Loucy (cell line): Measurements from ENCODE around the gene GCK.

Experiments
- H2AFZ ChIP-seq: fragments of 200-600 bp; sonication (generic); 2 replicates; pipeline ENCODE4 v1.6.0; 2016; ENCODE audit warnings: antibody characterized with exemption, mild to moderate bottlenecking, low read length, moderate library complexity
- H3F3A ChIP-seq: fragments of 200-600 bp; 2 replicates; pipeline ENCODE4 v1.6.0; 2016; ENCODE audit warnings: antibody characterized with exemption, low read depth, mild to moderate bottlenecking
- H3K27me3 ChIP-seq: fragments of 200-600 bp; sonication (generic); 2 replicates; pipeline ENCODE4 v1.6.1; 2014; ENCODE audit warnings: low read length, mild to moderate bottlenecking; ENCODE audit not compliant: insufficient read depth, poor library complexity, severe bottlenecking
- H3K36me3 ChIP-seq: fragments of 200-600 bp; sonication (generic); 2 replicates; pipeline ENCODE4 v1.6.1; 2016; ENCODE audit warnings: low read length; ENCODE audit not compliant: insufficient read depth
- H3K4me1 ChIP-seq: fragments of 200-600 bp; sonication (generic); 2 replicates; pipeline ENCODE4 v1.5.1; 2014; ENCODE audit warnings: low read length, mild to moderate bottlenecking; ENCODE audit not compliant: insufficient read depth, poor library complexity, severe bottlenecking
- H3K4me2 ChIP-seq: fragments of 200-600 bp; sonication (generic); 2 replicates; pipeline ENCODE4 v1.6.0; 2014; ENCODE audit warnings: antibody characterized with exemption, low read length, low read depth, mild to moderate bottlenecking; ENCODE audit not compliant: poor library complexity, severe bottlenecking
- H3K4me3 ChIP-seq: fragments of 200-600 bp; sonication (generic); 2 replicates; pipeline ENCODE4 v1.5.1; 2014; ENCODE audit warnings: low read length, mild to moderate bottlenecking, mixed read lengths; ENCODE audit not compliant: poor library complexity, severe bottlenecking
- H3K79me2 ChIP-seq: fragments of 200-600 bp; sonication (generic); 2 replicates; pipeline ENCODE4 v1.6.1; 2014; ENCODE audit warnings: low read length; ENCODE audit not compliant: insufficient read depth
- H3K9ac ChIP-seq: fragments of 200-600 bp; sonication (generic); 2 replicates; pipeline ENCODE4 v1.6.0; 2014; ENCODE audit warnings: mild to moderate bottlenecking, low read depth, low read length, moderate library complexity; ENCODE audit not compliant: poor library complexity, severe bottlenecking
- H3K9me2 ChIP-seq: fragments of 200-600 bp; sonication (generic); replicated peaks from 2 replicates; pipeline ENCODE4 v1.6.1; 2016; ENCODE audit warnings: low read depth, low read length, mixed read lengths
- H3K9me3 ChIP-seq: fragments of 200-600 bp; sonication (generic); 2 replicates; pipeline ENCODE4 v1.6.1; 2014; ENCODE audit warnings: mild to moderate bottlenecking, antibody characterized with exemption, low read length, low read depth; ENCODE audit not compliant: insufficient read depth
- H4K20me1 ChIP-seq: fragments of 200-600 bp; sonication (generic); 2 replicates; pipeline ENCODE4 v1.6.0; 2014; ENCODE audit warnings: antibody characterized with exemption, low read length, mild to moderate bottlenecking; ENCODE audit not compliant: insufficient read depth, poor library complexity, severe bottlenecking
- EZH2phosphoT487 ChIP-seq: fragments of 200-600 bp; IDR thresholded peaks from 2 replicates; pipeline ENCODE4 v1.6.1; 2018; ENCODE audit warnings: antibody characterized with exemption, mild to moderate bottlenecking, moderate library complexity, borderline replicate concordance
- TF ChIP-seq, protein P1 (sequence below): fragments of 200-600 bp; sonication (generic); conservative IDR thresholded peaks from 2 replicates; pipeline ENCODE4 v1.5.1; 2014; ENCODE audit warnings: mild to moderate bottlenecking, antibody characterized with exemption, low read length

Gene GCK

DNA sequence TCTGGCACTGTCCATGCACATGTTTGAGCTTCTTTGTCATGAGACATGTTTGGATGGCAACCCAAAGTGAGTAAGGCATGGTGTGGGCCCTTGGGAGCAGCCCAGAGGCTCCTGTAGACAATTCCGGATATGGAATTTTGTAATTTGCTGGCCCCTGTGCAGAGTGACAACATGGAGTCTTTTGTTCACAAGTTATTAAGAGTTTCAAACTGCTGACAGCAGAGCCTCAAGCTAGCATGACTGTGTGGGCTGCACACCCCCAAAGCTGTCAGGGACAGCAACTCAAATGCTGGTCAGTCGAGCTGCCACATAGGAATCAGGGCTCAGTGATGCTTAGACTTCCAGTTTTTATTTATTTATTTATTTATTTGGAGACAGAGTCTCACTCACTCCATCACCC, 41.1 kb downstream of the GCK start:
- no peaks in the 10 kb centered on the region for H3K36me3 ChIP-seq
- no peaks in the 10 kb centered on the region for H3K27me3 ChIP-seq
- no peak overlapping the region for H3K4me2 ChIP-seq
- H2AFZ ChIP-seq, result no peak overlapping the region
- no peaks in the 10 kb centered on the region for H4K20me1 ChIP-seq
- TF ChIP-seq EZH2phosphoT487, result no peak
- TF ChIP-seq, protein P1, sequence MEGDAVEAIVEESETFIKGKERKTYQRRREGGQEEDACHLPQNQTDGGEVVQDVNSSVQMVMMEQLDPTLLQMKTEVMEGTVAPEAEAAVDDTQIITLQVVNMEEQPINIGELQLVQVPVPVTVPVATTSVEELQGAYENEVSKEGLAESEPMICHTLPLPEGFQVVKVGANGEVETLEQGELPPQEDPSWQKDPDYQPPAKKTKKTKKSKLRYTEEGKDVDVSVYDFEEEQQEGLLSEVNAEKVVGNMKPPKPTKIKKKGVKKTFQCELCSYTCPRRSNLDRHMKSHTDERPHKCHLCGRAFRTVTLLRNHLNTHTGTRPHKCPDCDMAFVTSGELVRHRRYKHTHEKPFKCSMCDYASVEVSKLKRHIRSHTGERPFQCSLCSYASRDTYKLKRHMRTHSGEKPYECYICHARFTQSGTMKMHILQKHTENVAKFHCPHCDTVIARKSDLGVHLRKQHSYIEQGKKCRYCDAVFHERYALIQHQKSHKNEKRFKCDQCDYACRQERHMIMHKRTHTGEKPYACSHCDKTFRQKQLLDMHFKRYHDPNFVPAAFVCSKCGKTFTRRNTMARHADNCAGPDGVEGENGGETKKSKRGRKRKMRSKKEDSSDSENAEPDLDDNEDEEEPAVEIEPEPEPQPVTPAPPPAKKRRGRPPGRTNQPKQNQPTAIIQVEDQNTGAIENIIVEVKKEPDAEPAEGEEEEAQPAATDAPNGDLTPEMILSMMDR, result no peak
- no peak overlapping the region for H3K4me3 ChIP-seq
- no peaks in the 10 kb centered on the region for H3F3A ChIP-seq
- no peaks in the 10 kb centered on the region for H3K9me2 ChIP-seq
- H3K9ac ChIP-seq, result no peak overlapping the region
- no peaks in the 10 kb centered on the region for H3K79me2 ChIP-seq
- H3K4me1 ChIP-seq, result no peaks in the 10 kb centered on the region
- H3K9me3 ChIP-seq, result no peaks in the 10 kb centered on the region

DNA sequence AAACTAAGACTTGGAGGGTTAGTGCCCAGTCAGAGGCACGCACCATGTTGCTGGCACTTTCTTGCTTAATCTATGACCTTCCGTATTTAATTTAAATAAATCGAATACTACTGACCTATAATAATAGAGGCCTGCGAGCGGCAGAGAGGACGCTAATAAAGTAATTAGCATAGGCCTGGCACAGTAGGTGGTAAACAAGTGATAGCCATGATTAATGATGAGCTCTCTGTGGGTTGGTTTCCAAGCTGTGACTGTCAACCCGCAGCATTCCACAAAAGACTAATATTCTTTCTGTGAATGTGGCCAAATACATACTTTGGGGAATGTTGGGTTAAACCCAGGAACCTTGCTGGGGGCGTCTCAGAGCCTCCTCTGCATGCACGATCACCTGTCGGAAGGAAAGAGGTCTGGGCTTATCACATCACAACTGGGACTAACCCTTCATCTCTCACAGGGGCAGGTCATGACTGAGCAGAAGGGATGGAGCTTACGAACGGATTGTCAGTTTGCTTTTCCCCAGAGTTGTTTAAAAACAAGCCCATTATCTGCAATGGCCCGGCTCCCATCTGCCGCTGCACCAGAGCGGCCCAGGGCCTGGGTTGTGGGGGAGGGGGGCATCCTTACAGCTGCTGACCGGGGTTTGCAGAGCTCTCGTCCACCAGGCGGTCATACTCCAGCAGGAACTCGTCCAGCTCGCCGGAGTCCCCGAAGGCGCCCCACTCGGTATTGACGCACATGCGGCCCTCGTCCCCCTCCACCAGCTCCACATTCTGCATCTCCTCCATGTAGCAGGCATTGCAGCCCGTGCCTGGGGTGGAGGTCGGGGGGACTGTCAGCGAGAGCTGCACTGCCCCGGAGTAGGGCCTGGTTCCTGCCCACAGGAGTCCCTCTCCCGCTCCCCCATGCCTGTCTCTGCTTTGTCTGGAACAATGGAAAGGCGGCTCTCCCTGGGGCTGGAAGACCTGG, 41.9 kb downstream of the GCK start:
- Histone ChIP-seq H3K9ac (no peak overlapping the region), H3K9me2 (no peaks in the 10 kb centered on the region), H3K4me1 (no peaks in the 10 kb centered on the region), H2AFZ (no peak overlapping the region), H3K36me3 (no peaks in the 10 kb centered on the region), H3K27me3 (no peaks in the 10 kb centered on the region), H4K20me1 (no peaks in the 10 kb centered on the region), H3K4me2 (no peak overlapping the region), H3K4me3 (no peak overlapping the region), H3K9me3 (no peaks in the 10 kb centered on the region), H3K79me2 (no peaks in the 10 kb centered on the region), H3F3A (no peaks in the 10 kb centered on the region)
- no peak for TF ChIP-seq EZH2phosphoT487
- TF ChIP-seq, protein P1, result no peak

DNA sequence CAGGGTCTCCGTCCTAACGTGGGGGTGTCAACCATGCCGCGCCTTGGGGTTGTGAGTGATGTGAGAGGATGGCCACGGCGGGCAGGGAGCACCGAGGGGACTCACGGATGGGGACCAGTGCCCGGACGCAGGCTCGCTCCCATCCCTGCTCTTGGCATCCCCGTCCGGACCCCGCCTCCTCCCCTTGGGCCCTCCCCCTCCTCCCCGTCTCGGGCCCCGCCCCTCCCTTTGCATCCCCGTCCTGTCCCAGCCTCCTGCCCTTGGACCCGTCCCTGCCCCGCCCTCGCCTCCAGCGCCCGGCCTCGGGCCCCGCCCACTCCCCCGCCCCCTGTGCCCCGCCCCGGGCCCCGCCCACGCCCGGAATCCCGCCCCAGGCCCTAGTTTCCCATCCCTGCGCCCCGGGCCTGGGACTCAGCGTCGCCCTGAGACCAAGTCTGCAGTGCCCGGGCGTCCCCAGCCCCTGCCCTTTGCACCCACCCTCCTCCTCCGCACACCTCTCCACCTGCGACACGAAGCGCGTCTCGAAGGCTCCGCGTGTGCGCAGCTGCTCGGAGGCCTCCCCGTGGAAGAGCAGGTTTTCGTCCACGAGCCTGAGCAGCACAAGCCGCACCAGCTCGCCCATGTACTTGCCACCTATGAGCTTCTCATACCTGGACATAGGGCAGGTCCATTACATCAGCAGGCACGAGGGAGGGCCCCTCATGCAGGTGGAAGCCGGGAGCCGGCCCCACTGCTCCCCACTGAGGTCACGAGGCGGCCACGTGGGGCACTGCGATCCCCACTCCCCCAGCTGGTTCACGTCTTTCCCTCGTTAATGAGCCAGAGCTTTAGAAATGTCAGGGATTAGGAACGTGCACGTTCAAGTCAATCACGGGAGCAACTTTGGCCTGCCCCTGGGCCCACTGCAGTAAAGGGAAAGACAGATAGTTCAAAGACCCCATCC, 43.0 kb downstream of the GCK start:
- no peaks in the 10 kb centered on the region for H4K20me1 ChIP-seq
- no peaks in the 10 kb centered on the region for H3K79me2 ChIP-seq
- no peaks in the 10 kb centered on the region for H3K36me3 ChIP-seq
- no peak overlapping the region for H3K4me3 ChIP-seq
- H3F3A ChIP-seq, result no peaks in the 10 kb centered on the region
- no peaks in the 10 kb centered on the region for H3K27me3 ChIP-seq
- H3K9ac ChIP-seq, result no peak overlapping the region
- H3K4me1 ChIP-seq, result no peaks in the 10 kb centered on the region
- H3K9me3 ChIP-seq, result no peaks in the 10 kb centered on the region
- H2AFZ ChIP-seq, result no peak overlapping the region
- H3K9me2 ChIP-seq, result no peaks in the 10 kb centered on the region
- TF ChIP-seq, protein P1, result no peak
- TF ChIP-seq EZH2phosphoT487, result no peak
- no peak overlapping the region for H3K4me2 ChIP-seq
